Esophagus squamous epithelium (tissue), 4 donors: Measurements from ENCODE around the gene KCNG4.

Experiments
- POLR2A ChIP-seq, 4 donors: fragments of 450-650 bp; IDR thresholded peaks; one replicate each; pipeline ENCODE4 v1.6.1; 2017; ENCODE audit warnings: antibody characterized with exemption in 4 of 4, mild to moderate bottlenecking in 4 of 4, moderate library complexity in 3 of 4
- TF ChIP-seq, protein P1 (sequence below), 6 experiments: fragments of 450-650 bp in 4 of 6; fragments of 200-600 bp in 2 of 6; sonication (generic) in 2 of 6; IDR thresholded peaks; one replicate each; pipeline ENCODE4 v1.5.1; 2016 to 2019; ENCODE audit warnings: antibody characterized with exemption in 6 of 6, mild to moderate bottlenecking in 4 of 6, moderate library complexity in 4 of 6

DNA sequence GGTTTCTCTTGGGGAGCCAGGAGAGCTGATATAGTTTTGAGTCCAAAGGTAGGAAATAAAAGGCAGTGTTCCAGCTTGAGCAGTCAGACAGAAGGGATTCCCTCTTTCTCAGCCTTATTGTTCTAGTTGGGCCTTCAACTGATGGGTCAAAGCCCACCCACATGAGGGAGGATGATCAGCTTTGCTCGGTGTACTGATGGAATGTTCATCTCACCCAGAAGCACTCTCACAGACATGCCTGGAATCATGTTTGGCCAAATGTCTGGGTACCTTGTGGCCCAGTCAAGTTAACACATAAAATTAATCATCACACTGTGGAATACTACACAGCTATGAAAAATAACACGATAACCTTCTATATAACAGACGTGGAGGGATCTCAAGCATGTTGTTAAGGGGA is 23.1 kb upstream of the KCNG4 start:
- TF ChIP-seq, protein P1, sequence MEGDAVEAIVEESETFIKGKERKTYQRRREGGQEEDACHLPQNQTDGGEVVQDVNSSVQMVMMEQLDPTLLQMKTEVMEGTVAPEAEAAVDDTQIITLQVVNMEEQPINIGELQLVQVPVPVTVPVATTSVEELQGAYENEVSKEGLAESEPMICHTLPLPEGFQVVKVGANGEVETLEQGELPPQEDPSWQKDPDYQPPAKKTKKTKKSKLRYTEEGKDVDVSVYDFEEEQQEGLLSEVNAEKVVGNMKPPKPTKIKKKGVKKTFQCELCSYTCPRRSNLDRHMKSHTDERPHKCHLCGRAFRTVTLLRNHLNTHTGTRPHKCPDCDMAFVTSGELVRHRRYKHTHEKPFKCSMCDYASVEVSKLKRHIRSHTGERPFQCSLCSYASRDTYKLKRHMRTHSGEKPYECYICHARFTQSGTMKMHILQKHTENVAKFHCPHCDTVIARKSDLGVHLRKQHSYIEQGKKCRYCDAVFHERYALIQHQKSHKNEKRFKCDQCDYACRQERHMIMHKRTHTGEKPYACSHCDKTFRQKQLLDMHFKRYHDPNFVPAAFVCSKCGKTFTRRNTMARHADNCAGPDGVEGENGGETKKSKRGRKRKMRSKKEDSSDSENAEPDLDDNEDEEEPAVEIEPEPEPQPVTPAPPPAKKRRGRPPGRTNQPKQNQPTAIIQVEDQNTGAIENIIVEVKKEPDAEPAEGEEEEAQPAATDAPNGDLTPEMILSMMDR (IDR thresholded peaks at IDR 0.05) = no peak
- TF ChIP-seq POLR2A (IDR thresholded peaks at IDR 0.05) = no peak
